HG02642 (cell line): ENCODE measurements around the gene ZNF618.
"Not testable (repeated sequence)": the region's sequence is repeated elsewhere in the genome, so short reads cannot be mapped to it uniquely, and the experiment has no call there.

Source experiments
- ATAC-seq: cut with Tn5 transposase; IDR thresholded peaks from one replicate; pipeline ENCODE4 v1.9.1; 2021; ENCODE audit warnings: mild to moderate bottlenecking; ENCODE audit not compliant: unreplicated experiment, poor library complexity

Gene ZNF618

GRCh38 chr9:114072184-114073140, 196.4 kb downstream of the ZNF618 start:
- ATAC-seq = no peak

GRCh38 chr9:114075602-114076001, 199.5 kb downstream of the ZNF618 start:
- ATAC-seq = no peak

- no peak for ATAC-seq
These were observed 200.4 kb downstream of the ZNF618 start for GRCh38 chr9:114076237-114077161.

- ATAC-seq = no peak
These were observed 201.2 kb downstream of the ZNF618 start for GRCh38 chr9:114077162-114077837.

GRCh38 chr9:114078021-114078780, 202.1 kb downstream of the ZNF618 start, which contains the start of gene AMBP:
Gene AMBP (minus strand): TSS chr9:114078300. CDS start chr9:114078209, 91 bp downstream.
- ATAC-seq = no peak

GRCh38 chr9:114078781-114079156, 202.7 kb downstream of the ZNF618 start:
- no peak for ATAC-seq

GRCh38 chr9:114080195-114080772, 204.2 kb downstream of the ZNF618 start:
- ATAC-seq = no peak

GRCh38 chr9:114080773-114081440, 204.8 kb downstream of the ZNF618 start:
- ATAC-seq = no peak

GRCh38 chr9:114081441-114082016, 205.4 kb downstream of the ZNF618 start:
- no peak for ATAC-seq

GRCh38 chr9:114082017-114082762, 206.1 kb downstream of the ZNF618 start:
- no peak for ATAC-seq

- not testable (repeated sequence) for ATAC-seq
These were observed 206.8 kb downstream of the ZNF618 start for GRCh38 chr9:114082763-114083412.

- ATAC-seq = no peak
These were observed 207.6 kb downstream of the ZNF618 start for GRCh38 chr9:114083666-114084065.

GRCh38 chr9:114084282-114085073, 208.4 kb downstream of the ZNF618 start:
- ATAC-seq = no peak

GRCh38 chr9:114085387-114085789, 209.3 kb downstream of the ZNF618 start:
- no peak for ATAC-seq

- no peak for ATAC-seq
These were observed 209.9 kb downstream of the ZNF618 start for GRCh38 chr9:114086009-114086408.

GRCh38 chr9:114086607-114087006, 210.5 kb downstream of the ZNF618 start:
- no peak for ATAC-seq
